Measurements from ENCODE around the gene KRT38.
A peak's percentile ranks its signal among the peaks of the same experiment; 100 is the strongest.

Gene KRT38

DNA sequence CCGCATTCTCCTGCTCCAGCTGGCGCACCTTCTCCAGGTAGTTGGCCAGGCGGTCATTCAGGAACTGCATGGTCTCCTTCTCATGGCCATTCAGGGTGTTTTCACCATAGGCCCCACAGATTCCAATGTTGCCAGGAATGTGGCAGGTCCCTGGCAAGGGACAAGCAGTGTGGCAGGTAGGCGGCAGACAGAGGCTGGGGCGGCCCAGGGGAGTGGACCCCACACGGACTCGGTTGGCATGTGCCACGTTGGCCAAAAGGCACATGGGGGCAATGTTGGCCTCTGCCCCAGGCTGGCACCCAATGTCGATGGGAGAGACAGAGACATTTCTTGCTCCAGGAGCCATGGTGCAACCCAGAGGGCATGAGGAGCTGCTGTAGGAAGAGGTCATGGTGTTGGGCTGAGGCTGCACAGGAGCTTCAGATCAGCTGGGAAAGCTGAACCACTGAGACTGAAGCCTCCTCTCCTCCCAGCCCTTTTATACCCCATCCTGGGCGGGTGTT is at the start of gene KRT38:
TSS of gene KRT38 (minus strand) at position 453 of the 503 bp plus-strand sequence. CDS start at position 391, 62 bp downstream.
- H3K4me3 ChIP-seq (ENCODE audit: low read length), result no peak within 1 kb of the TSS
- TF ChIP-seq, protein P1, sequence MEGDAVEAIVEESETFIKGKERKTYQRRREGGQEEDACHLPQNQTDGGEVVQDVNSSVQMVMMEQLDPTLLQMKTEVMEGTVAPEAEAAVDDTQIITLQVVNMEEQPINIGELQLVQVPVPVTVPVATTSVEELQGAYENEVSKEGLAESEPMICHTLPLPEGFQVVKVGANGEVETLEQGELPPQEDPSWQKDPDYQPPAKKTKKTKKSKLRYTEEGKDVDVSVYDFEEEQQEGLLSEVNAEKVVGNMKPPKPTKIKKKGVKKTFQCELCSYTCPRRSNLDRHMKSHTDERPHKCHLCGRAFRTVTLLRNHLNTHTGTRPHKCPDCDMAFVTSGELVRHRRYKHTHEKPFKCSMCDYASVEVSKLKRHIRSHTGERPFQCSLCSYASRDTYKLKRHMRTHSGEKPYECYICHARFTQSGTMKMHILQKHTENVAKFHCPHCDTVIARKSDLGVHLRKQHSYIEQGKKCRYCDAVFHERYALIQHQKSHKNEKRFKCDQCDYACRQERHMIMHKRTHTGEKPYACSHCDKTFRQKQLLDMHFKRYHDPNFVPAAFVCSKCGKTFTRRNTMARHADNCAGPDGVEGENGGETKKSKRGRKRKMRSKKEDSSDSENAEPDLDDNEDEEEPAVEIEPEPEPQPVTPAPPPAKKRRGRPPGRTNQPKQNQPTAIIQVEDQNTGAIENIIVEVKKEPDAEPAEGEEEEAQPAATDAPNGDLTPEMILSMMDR (conservative IDR thresholded peaks at IDR 0.05; ENCODE audit: low read depth, low read length), result no peak
- DNase-seq (ENCODE audit: low read depth), result no peak

DNA sequence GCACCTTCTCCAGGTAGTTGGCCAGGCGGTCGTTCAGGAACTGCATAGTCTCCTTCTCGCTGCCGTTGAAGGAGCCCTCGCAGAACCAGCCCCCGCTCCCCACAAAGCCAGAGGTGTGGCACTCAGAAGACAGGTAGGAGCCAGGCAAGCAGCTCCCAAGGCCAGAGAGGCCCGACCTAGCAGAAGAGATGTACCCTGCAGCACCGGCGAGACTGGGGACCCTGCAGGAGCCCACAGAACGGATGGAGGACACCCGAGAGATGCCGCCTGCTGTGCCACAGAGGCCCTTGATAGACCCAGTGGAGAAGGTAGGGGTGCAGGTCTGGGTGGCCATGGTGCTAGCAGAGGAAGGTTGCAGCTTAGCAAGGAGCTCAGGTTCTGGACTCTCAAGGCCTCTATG is 48.7 kb upstream of the KRT38 start, which contains the start of gene KRT36:
TSS of gene KRT36 (minus strand) at position 380 of the 400 bp plus-strand sequence. CDS start at position 334, 46 bp downstream.
- TF ChIP-seq, protein P1 (conservative IDR thresholded peaks at IDR 0.05; ENCODE audit: low read depth, low read length), result no peak
- H3K4me3 ChIP-seq (ENCODE audit: low read length), result no peak within 1 kb of the TSS
- DNase-seq (ENCODE audit: low read depth), result no peak

DNA sequence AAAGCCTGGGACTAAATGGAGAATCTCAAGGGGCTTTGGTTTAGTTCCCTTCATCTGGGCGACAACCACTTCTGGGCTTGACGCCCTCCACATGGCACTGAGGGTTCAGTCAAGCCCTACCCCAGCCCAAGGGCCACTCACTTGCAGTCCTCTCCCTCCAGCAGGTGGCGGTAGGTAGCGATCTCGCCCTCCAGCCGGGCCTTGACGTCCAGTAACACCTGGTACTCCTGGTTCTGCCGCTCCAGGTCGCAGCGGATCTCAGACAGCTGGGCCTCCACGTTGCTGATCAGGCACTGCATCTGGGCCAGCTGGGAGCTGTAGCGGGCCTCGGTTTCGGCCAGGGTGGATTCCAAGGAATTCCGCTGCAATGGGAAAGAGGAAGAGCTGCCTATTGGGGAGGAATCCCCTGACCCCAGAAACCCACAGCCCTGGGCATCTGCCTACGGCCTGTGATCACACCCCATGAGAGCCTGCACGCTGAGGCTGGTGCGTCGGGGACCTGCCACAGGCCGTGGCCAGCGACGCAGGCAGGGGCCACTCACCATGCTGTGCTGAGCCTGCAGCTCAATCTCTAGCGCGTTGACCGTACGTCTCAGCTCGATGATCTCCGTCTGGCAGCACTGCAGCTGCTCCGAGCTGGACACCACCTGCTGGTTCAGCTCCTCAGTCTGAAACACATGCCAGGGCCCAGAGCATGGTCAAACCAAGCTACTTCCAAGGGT is 46.2 kb upstream of the KRT38 start:
- DNase-seq (ENCODE audit: low read depth), result no peak
- no peak overlapping the region for H3K4me3 ChIP-seq (ENCODE audit: low read length)
- TF ChIP-seq, protein P1 (conservative IDR thresholded peaks at IDR 0.05; ENCODE audit: low read depth, low read length), result peak; percentile 47

DNA sequence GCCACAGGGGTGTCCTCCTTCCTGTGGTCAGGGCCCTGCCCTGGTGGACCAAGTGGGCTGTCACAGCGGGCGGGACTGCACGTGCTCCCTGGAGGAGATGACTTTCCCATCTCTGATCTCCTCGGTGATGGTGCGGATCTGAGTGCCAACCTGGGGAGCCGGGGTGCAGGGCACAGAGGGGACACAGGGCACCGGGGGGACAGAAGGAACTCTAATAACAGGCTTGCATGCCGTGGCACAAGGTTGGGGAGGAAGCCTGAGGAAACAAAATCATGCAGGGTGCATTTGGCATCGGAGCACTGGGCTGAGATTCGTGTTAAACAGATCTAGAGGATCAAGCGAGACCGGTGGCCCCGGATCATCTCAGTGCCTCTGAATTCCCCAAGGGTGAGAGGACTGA is 45.5 kb upstream of the KRT38 start:
- no peak overlapping the region for H3K4me3 ChIP-seq (ENCODE audit: low read length)
- TF ChIP-seq, protein P1 (conservative IDR thresholded peaks at IDR 0.05; ENCODE audit: low read depth, low read length), result no peak
- DNase-seq (ENCODE audit: low read depth), result no peak

DNA sequence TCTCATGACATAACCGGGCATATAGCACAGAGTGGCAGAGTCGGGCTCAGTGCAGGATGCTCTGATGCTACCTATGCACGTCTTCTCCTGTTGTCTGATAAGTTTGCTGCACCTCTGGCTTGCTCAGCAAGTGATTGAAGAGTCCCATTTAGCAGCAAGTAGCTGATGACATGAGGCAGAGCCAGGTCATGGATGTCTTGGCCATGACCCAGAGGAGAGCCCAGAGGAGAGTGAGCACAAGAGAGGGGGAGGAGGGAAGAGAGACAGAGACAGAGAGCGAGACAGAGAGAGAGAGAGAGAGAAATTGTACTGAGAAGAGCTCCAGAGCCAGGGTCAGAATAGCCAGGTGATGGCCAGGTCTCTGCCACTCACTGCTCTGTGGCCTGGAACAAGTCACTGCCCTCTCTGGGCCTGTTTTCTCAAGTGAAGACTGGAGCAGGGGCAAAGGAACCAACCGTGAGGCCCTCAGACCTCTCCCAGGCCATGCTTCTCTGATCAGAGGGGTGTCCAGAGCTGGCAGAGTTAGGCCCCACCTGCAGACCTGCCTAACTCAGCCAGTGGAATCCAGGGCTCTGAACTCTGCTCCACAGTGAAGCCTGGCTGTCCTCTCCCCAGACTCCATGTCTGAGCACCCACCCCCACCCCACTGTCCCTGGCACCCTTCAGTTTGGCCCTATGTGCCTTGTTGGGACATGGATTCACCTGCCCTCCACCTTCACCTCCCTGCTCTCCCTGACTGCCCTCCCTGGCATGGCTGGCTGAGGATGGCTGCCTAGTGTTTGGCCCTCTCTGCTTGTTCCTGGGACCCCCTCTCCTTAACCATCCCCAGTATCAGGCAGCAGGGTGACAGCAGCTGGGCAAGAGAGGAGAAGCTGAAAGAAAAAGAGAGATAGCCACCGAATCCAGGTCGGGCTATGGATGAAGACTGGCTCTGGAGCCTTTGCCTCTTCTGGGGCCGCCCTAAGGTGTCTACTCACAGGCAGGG is 44.4 kb upstream of the KRT38 start:
- TF ChIP-seq, protein P1 (conservative IDR thresholded peaks at IDR 0.05; ENCODE audit: low read depth, low read length), result no peak
- DNase-seq (ENCODE audit: low read depth), result no peak

DNA sequence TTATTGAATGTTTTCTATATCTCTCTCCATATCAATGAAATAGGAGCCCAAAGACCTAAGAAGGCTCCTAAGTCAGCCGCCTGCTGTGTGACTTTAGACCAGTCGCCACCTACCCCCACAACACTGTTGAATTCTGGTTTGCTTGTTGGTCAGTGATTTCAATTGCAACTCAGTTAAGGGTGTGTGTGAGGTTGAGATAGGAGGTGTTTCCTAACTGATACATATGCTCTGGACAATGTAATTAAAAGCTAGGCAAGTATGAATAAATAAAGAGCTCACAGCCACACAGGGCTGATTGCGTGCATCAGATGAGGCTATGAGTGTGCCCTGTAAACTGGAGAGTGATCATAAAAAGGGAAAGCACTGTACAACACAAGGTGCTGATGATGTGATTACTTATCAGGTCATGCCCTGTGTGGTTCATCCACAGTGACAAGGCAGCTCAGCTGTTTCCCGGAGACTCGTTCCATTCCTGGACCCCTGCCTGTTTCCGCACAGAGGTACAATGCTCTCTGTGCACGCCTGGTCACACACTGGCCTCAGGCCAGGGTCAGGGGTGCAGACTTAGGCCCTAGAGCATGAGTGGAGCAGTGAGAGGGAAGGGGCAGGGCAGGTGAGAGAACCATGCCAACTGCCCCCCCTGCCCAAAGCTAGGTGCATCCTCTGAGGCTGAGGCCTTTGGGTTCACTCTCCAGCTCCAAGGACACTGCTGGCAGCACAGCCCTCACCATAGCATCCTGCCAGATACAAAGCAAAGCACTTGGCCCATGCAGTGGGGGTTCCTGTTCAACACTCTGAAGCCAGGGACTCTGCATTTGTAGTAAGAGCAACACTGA is 43.4 kb upstream of the KRT38 start:
- DNase-seq (ENCODE audit: low read depth), result no peak
- no peak overlapping the region for H3K4me3 ChIP-seq (ENCODE audit: low read length)
- TF ChIP-seq, protein P1 (conservative IDR thresholded peaks at IDR 0.05; ENCODE audit: low read depth, low read length), result no peak

More for the DNA sequence above, 44.4 kb upstream of the KRT38 start:
- no peak overlapping the region for H3K4me3 ChIP-seq (ENCODE audit: low read length)

Data from retinal pigment epithelial cell (primary cell).